Measurements from ENCODE around the gene LFNG.

LFNG gene

GRCh38 chr7:2502647-2502966 is 17.0 kb upstream of the LFNG start:
- Histone ChIP-seq H3K36me3 (ENCODE audit: insufficient read depth, low read length) (no peaks in the 10 kb centered on the region), H3K27ac (ENCODE audit: low read depth, low read length, poor library complexity, severe bottlenecking) (no peak overlapping the region), H3K9me3 (ENCODE audit: low read length) (no peaks in the 10 kb centered on the region), H3K4me1 (ENCODE audit: insufficient read depth, low read length, severe bottlenecking) (no peaks in the 10 kb centered on the region), H4K20me1 (ENCODE audit: insufficient read depth, low read length) (no peaks in the 10 kb centered on the region), H3K4me2 (ENCODE audit: low read length) (no peak overlapping the region), H2AFZ (ENCODE audit: low read length) (no peak overlapping the region), H3K9ac (ENCODE audit: low read length) (no peak overlapping the region), H3K9me2 (ENCODE audit: low read depth, low read length) (no peaks in the 10 kb centered on the region), H3K79me2 (ENCODE audit: insufficient read depth, low read length) (no peaks in the 10 kb centered on the region), H3F3A (ENCODE audit: insufficient read depth, low read length) (no peaks in the 10 kb centered on the region), H3K4me3 (ENCODE audit: low read depth, low read length, poor library complexity, severe bottlenecking) (no peak overlapping the region), H3K27me3 (ENCODE audit: insufficient read depth, low read length) (peaks cover 14% of the 10 kb centered on the region)
- no peak for TF ChIP-seq EZH2 (IDR thresholded peaks at IDR 0.05; ENCODE audit: borderline replicate concordance, low read length)
- no peak for TF ChIP-seq CTCF (IDR thresholded peaks at IDR 0.05; ENCODE audit: low read length)

GRCh38 chr7:2503056-2503941 is 16.3 kb upstream of the LFNG start:
- no peak overlapping the region for H3K4me2 ChIP-seq (ENCODE audit: low read length)

GRCh38 chr7:2504128-2504888 is 15.3 kb upstream of the LFNG start:
- no peaks in the 10 kb centered on the region for H4K20me1 ChIP-seq (ENCODE audit: insufficient read depth, low read length)
- no peaks in the 10 kb centered on the region for H3K9me3 ChIP-seq (ENCODE audit: low read length)
- H3K4me2 ChIP-seq (ENCODE audit: low read length): no peak overlapping the region
- no peaks in the 10 kb centered on the region for H3K36me3 ChIP-seq (ENCODE audit: insufficient read depth, low read length)
- H3K27ac ChIP-seq (ENCODE audit: low read depth, low read length, poor library complexity, severe bottlenecking): no peak overlapping the region
- no peaks in the 10 kb centered on the region for H3K9me2 ChIP-seq (ENCODE audit: low read depth, low read length)
- no peak overlapping the region for H3K9ac ChIP-seq (ENCODE audit: low read length)
- H3F3A ChIP-seq (ENCODE audit: insufficient read depth, low read length): no peaks in the 10 kb centered on the region
- no peak overlapping the region for H3K4me3 ChIP-seq (ENCODE audit: low read depth, low read length, poor library complexity, severe bottlenecking)
- no peaks in the 10 kb centered on the region for H3K79me2 ChIP-seq (ENCODE audit: insufficient read depth, low read length)
- H3K4me1 ChIP-seq (ENCODE audit: insufficient read depth, low read length, severe bottlenecking): peaks cover 9% of the 10 kb centered on the region
- no peak overlapping the region for H2AFZ ChIP-seq (ENCODE audit: low read length)
- TF ChIP-seq CTCF (IDR thresholded peaks at IDR 0.05; ENCODE audit: low read length) (no peak), EZH2 (IDR thresholded peaks at IDR 0.05; ENCODE audit: borderline replicate concordance, low read length) (no peak)
- H3K27me3 ChIP-seq (ENCODE audit: insufficient read depth, low read length): peaks cover 11% of the 10 kb centered on the region

More at GRCh38 chr7:2503056-2503941, 16.3 kb upstream of the LFNG start:
- no peaks in the 10 kb centered on the region for H3K9me2 ChIP-seq (ENCODE audit: low read depth, low read length)
- no peaks in the 10 kb centered on the region for H3K9me3 ChIP-seq (ENCODE audit: low read length)
- no peaks in the 10 kb centered on the region for H3F3A ChIP-seq (ENCODE audit: insufficient read depth, low read length)
- no peaks in the 10 kb centered on the region for H4K20me1 ChIP-seq (ENCODE audit: insufficient read depth, low read length)
- H3K27ac ChIP-seq (ENCODE audit: low read depth, low read length, poor library complexity, severe bottlenecking): no peak overlapping the region
- no peaks in the 10 kb centered on the region for H3K79me2 ChIP-seq (ENCODE audit: insufficient read depth, low read length)
- H3K4me1 ChIP-seq (ENCODE audit: insufficient read depth, low read length, severe bottlenecking): no peaks in the 10 kb centered on the region
- no peak overlapping the region for H3K9ac ChIP-seq (ENCODE audit: low read length)
- peaks cover 11% of the 10 kb centered on the region for H3K27me3 ChIP-seq (ENCODE audit: insufficient read depth, low read length)
- TF ChIP-seq EZH2 (IDR thresholded peaks at IDR 0.05; ENCODE audit: borderline replicate concordance, low read length) (no peak), CTCF (IDR thresholded peaks at IDR 0.05; ENCODE audit: low read length) (no peak)
- H3K4me3 ChIP-seq (ENCODE audit: low read depth, low read length, poor library complexity, severe bottlenecking): no peak overlapping the region
- H3K36me3 ChIP-seq (ENCODE audit: insufficient read depth, low read length): no peaks in the 10 kb centered on the region
- H2AFZ ChIP-seq (ENCODE audit: low read length): no peak overlapping the region
